ENCODE results near the gene TENT4A. TPM values are rescaled to one million over a fixed set of nuclear protein-coding genes. Genes with fewer than 3 reads are reported as not detected.
"Not testable (repeated sequence)": the region's sequence is repeated elsewhere in the genome, so short reads cannot be mapped to it uniquely, and the experiment has no call there.

The TENT4A gene
- 21.5 and 21.6 TPM in 2 replicates for total RNA-seq (2014; rRNA removed; shearing (Covaris generic))

DNA sequence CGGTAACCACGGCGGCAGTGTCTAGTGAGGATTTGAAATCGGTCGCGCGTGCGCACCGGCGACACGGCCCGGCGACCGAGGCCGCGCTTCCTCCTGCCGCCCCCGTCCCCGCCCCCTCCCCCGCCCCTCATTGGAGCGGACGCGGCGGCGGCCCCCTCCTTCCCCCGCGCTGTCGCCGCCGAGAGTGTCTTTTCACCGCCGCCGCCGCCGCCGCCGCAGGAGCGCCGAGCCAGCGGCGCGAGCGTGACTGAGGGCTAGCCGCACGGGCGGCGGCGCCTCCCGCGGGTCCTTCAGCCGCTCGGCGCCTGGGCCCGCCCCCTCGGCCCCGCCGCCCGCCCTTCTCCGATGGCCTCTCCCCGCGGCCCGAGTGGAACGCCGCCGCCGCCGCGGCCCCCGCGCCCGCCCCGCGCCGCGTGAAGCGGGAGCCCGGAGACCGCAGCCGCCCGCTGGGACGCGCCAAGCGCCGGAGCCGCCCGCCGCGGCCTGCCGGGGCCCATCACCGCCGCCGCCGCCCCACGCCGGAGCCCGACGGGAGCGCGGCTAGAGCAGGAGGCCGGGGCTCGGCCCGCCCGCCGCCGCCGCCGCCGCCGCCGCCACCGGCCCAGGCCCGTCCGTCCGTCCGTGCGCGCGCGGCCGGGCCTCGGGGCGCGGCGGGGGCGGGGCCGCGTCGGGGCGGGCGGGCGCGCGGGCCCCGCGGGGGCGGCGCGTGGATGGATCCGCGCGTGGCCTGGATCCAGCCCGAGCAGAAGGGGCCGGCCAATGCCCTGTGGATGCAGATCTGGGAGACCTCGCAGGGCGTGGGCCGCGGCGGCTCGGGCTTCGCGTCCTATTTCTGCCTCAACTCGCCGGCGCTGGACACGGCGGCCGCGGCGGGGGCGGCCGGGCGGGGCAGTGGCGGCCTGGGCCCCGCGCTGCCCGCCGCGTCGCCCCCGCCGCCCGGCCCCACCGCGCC, at the start of gene TENT4A:
TENT4A (plus strand) TSS at position 159 of the 952 bp plus-strand sequence; CDS start at position 711, 552 bp downstream.
- Histone ChIP-seq H3K4me1 (no peaks in the 10 kb centered on the region), H3K36me3 (no peaks in the 10 kb centered on the region), H3K27ac (peak within 1 kb of the TSS; percentile 69), H3K9me3 (replicated peaks) (no peaks in the 10 kb centered on the region), H3K4me3 (peak within 1 kb of the TSS; percentile 63), H3K27me3 (no peaks in the 10 kb centered on the region)
- DNase-seq, result no peak

- no peak overlapping the region for H3K27ac ChIP-seq
- no peak overlapping the region for H3K4me3 ChIP-seq
- H3K4me1 ChIP-seq, result no peaks in the 10 kb centered on the region
- no peaks in the 10 kb centered on the region for H3K27me3 ChIP-seq
- H3K9me3 ChIP-seq (replicated peaks), result no peaks in the 10 kb centered on the region
- H3K36me3 ChIP-seq, result no peaks in the 10 kb centered on the region
- DNase-seq, result no peak
Observed at GRCh38 chr5:6666762-6667161, 46.5 kb upstream of the TENT4A start.

DNA sequence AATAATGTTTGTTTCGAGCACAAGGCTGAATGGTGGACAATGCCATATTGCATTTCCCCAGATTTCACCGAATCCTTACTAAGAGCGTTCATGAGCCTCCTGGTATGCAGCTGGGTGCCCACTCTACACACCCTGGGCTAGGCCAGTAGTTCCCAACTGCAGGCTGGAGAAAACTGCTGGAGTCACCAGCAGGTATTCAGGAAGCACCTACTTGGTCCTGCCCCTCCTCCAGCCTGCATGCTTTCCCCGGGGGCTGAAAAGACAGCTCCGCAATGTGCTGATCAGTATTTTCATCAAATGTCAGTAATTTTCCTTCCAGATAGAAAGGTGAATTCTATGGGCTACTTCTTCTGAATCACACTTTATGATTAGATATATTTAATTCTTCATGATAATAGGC, 45.6 kb upstream of the TENT4A start:
- no peak overlapping the region for H3K27ac ChIP-seq
- no peaks in the 10 kb centered on the region for H3K36me3 ChIP-seq
- no peaks in the 10 kb centered on the region for H3K27me3 ChIP-seq
- DNase-seq, result no peak
- H3K4me3 ChIP-seq, result no peak overlapping the region
- H3K4me1 ChIP-seq, result no peaks in the 10 kb centered on the region
- no peaks in the 10 kb centered on the region for H3K9me3 ChIP-seq (replicated peaks)

GRCh38 chr5:6668717-6669116, 44.5 kb upstream of the TENT4A start:
- DNase-seq; H3K27ac ChIP-seq; H3K36me3 ChIP-seq; H3K9me3 ChIP-seq (replicated peaks); H3K27me3 ChIP-seq; H3K4me1 ChIP-seq; H3K4me3 ChIP-seq: not testable (repeated sequence)

DNA sequence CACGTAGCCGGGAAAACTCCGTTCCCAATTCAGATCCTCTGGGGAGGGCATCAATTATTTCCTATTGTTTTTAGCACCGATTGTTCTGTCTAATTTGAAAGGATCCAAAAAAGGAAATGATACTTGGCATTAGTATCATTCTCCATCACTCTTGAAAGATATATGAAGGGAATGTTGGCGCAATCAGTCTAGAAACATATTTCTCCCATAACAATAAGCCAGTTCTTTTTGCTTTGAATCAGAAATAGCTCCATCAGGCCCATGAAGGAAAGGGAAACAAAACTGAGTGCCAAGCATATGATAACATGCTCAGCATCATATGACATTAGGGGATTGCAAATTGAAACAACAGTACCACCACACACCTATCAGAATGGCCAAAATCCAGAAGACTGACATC, 40.2 kb upstream of the TENT4A start:
- Histone ChIP-seq H3K4me3 (no peak overlapping the region), H3K27ac (no peak overlapping the region), H3K27me3 (no peaks in the 10 kb centered on the region), H3K4me1 (no peaks in the 10 kb centered on the region), H3K36me3 (no peaks in the 10 kb centered on the region), H3K9me3 (replicated peaks) (no peaks in the 10 kb centered on the region)
- DNase-seq, result no peak

DNA sequence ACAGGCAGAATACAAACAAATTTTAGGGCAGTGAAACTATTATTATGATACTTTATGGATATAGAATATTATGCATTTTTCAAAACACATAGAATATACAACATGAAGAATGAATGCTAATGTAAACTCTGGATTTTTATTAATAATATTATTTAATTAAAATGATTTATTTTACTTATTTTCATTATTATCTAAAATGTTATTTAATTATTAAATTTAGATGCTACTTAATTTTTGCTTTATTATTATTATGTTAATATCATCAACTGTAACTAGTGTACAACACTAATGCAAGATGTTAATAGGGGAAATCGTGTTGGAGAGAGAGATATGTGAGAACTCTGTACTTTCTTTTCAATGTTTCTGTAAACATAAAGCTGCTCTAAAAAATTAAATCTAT, 39.3 kb upstream of the TENT4A start:
- Histone ChIP-seq H3K9me3 (replicated peaks) (no peaks in the 10 kb centered on the region), H3K4me3 (no peak overlapping the region), H3K27ac (no peak overlapping the region), H3K27me3 (no peaks in the 10 kb centered on the region), H3K4me1 (no peaks in the 10 kb centered on the region), H3K36me3 (no peaks in the 10 kb centered on the region)
- no peak for DNase-seq

DNA sequence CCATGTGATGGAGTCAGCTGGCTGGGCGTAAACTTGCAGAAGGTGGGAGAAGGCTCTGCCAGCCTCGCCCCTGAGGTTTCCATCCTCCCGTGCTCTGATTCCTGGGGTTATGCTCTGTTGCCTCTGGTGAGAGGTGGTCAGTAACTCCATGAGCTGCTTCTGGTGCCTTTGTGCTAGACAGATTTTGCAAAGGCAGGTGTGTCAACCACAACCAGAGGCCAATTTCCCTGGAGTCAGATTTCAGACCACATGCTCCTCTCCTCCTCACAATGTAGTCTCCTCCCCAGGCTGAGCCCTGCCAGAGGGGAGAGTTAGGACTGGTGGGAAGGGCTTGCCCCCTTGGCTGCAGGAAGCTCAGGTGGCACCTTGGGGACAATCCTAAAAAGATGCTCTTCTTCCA, 38.8 kb upstream of the TENT4A start:
- Histone ChIP-seq H3K9me3 (replicated peaks) (no peaks in the 10 kb centered on the region), H3K27ac (no peak overlapping the region), H3K4me3 (no peak overlapping the region), H3K27me3 (no peaks in the 10 kb centered on the region), H3K4me1 (no peaks in the 10 kb centered on the region), H3K36me3 (no peaks in the 10 kb centered on the region)
- DNase-seq, result peak; percentile 22 to 57

GRCh38 chr5:6674886-6675285, 38.3 kb upstream of the TENT4A start:
- Histone ChIP-seq H3K27me3 (no peaks in the 10 kb centered on the region), H3K9me3 (replicated peaks) (no peaks in the 10 kb centered on the region), H3K27ac (no peak overlapping the region), H3K36me3 (no peaks in the 10 kb centered on the region), H3K4me1 (no peaks in the 10 kb centered on the region), H3K4me3 (no peak overlapping the region)
- no peak for DNase-seq

- no peak overlapping the region for H3K4me3 ChIP-seq
- no peaks in the 10 kb centered on the region for H3K27me3 ChIP-seq
- no peaks in the 10 kb centered on the region for H3K4me1 ChIP-seq
- DNase-seq, result peak in 1 of 2 experiments; percentile 1
- H3K36me3 ChIP-seq, result no peaks in the 10 kb centered on the region
- H3K27ac ChIP-seq, result no peak overlapping the region
- no peaks in the 10 kb centered on the region for H3K9me3 ChIP-seq (replicated peaks)
Observed at GRCh38 chr5:6675784-6676491, 37.3 kb upstream of the TENT4A start.

GRCh38 chr5:6676702-6677101, 36.5 kb upstream of the TENT4A start:
- Histone ChIP-seq H3K4me3 (no peak overlapping the region), H3K4me1 (no peaks in the 10 kb centered on the region), H3K9me3 (replicated peaks) (no peaks in the 10 kb centered on the region), H3K36me3 (no peaks in the 10 kb centered on the region), H3K27ac (no peak overlapping the region), H3K27me3 (no peaks in the 10 kb centered on the region)
- DNase-seq, result peak in 1 of 2 experiments; percentile 20

DNA sequence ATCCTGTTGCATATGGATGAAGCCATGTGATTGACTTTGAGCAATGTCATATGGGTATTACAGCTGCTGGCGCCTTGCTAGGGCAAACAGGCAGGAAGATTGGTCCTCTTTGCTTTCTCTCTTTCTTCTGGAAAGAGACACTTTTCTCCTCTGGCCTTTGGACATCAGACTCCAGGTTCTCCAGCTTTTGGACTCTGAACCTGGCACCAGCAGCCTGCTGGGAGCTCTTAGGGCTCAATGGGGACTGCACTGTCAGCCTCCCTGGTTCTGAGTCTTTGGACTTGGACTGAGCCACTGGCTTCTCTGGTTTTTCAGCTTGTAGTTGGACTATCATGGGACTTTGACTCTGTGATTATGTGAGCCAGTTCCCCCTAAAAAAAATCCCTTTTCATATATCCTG, 34.8 kb upstream of the TENT4A start:
- DNase-seq, result no peak
- no peaks in the 10 kb centered on the region for H3K9me3 ChIP-seq (replicated peaks)
- no peaks in the 10 kb centered on the region for H3K36me3 ChIP-seq
- no peak overlapping the region for H3K4me3 ChIP-seq
- H3K27me3 ChIP-seq, result no peaks in the 10 kb centered on the region
- H3K27ac ChIP-seq, result no peak overlapping the region
- no peaks in the 10 kb centered on the region for H3K4me1 ChIP-seq

GRCh38 chr5:6680922-6681321, 32.3 kb upstream of the TENT4A start:
- H3K4me3 ChIP-seq, result no peak overlapping the region
- no peaks in the 10 kb centered on the region for H3K27me3 ChIP-seq
- H3K27ac ChIP-seq, result no peak overlapping the region
- H3K36me3 ChIP-seq, result no peaks in the 10 kb centered on the region
- no peak for DNase-seq
- H3K9me3 ChIP-seq (replicated peaks), result no peaks in the 10 kb centered on the region
- H3K4me1 ChIP-seq, result no peaks in the 10 kb centered on the region

DNA sequence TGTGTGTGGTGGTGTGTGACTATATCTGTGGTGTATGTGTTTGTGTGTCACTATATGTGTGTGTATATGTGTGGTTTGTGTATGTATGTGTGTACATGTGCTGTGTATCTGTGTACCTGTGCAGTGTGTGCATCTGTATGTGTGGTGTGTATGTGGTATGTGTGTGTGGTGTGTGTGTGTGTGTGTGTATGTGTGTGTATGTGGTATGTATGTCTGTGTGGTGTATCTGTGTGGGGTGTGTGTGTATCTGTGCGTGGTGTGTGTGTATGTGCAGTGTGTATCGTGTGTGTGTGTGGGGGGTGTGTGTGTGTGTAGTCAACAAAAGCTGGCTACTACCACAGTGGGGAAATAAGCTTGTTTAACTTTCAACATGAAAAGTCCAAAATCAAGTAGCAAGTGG, 31.6 kb upstream of the TENT4A start:
- no peak for DNase-seq
- no peaks in the 10 kb centered on the region for H3K36me3 ChIP-seq
- no peaks in the 10 kb centered on the region for H3K9me3 ChIP-seq (replicated peaks)
- H3K27ac ChIP-seq, result no peak overlapping the region
- no peaks in the 10 kb centered on the region for H3K27me3 ChIP-seq
- H3K4me3 ChIP-seq, result no peak overlapping the region
- H3K4me1 ChIP-seq, result no peaks in the 10 kb centered on the region

DNA sequence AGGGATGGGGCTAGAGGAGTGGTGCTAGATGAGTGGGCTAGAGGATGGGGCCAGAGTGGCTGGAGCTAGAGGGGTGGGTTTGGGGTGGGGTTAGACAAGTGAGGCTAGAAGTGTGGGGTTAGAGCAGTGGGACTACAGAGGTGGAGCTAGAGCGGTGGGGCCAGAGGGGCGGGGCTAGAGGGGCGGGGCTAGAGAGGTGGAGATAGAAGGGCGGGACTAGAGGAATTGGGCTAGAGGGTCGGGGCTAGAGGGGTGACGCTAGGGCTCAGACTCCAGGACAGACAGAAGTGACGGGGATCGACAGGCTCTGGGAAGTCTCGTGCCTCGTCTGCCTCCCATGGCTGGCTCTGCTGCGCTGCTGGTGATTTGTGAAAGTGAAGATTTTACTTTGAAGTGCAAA, 31.0 kb upstream of the TENT4A start:
- no peak for DNase-seq
- no peaks in the 10 kb centered on the region for H3K27me3 ChIP-seq

GRCh38 chr5:6683241-6683640, 30.0 kb upstream of the TENT4A start:
- no peak for DNase-seq
- no peak overlapping the region for H3K4me3 ChIP-seq
- H3K9me3 ChIP-seq (replicated peaks), result no peaks in the 10 kb centered on the region
- no peaks in the 10 kb centered on the region for H3K36me3 ChIP-seq
- H3K27me3 ChIP-seq, result no peaks in the 10 kb centered on the region
- no peaks in the 10 kb centered on the region for H3K4me1 ChIP-seq
- no peak overlapping the region for H3K27ac ChIP-seq

More for the DNA sequence above, 31.0 kb upstream of the TENT4A start:
- H3K36me3 ChIP-seq, result no peaks in the 10 kb centered on the region
- H3K9me3 ChIP-seq (replicated peaks), result no peaks in the 10 kb centered on the region
- no peak overlapping the region for H3K27ac ChIP-seq
- H3K4me3 ChIP-seq, result no peak overlapping the region
- no peaks in the 10 kb centered on the region for H3K4me1 ChIP-seq
